MM.1S (cell line): ENCODE measurements around the gene TOX2.

Source experiments
- EZH2 ChIP-seq: fragments of 300-600 bp; sonication (generic); optimal IDR thresholded peaks from 2 replicates; pipeline ENCODE3; 2017; ENCODE audit warnings: low read depth, mild to moderate bottlenecking, antibody characterized with exemption, low read length, mixed read lengths
- EZH2phosphoT487 ChIP-seq: fragments of 300-600 bp; sonication (generic); IDR thresholded peaks from 2 replicates; pipeline ENCODE4 v1.6.1; 2018; ENCODE audit warnings: antibody characterized with exemption, low read length
- TF ChIP-seq, protein P1 (sequence below): fragments of 300-600 bp; sonication (generic); IDR thresholded peaks from 2 replicates; pipeline ENCODE4 v1.5.1; 2016; ENCODE audit warnings: antibody characterized with exemption, low read length, mixed read lengths

DNA sequence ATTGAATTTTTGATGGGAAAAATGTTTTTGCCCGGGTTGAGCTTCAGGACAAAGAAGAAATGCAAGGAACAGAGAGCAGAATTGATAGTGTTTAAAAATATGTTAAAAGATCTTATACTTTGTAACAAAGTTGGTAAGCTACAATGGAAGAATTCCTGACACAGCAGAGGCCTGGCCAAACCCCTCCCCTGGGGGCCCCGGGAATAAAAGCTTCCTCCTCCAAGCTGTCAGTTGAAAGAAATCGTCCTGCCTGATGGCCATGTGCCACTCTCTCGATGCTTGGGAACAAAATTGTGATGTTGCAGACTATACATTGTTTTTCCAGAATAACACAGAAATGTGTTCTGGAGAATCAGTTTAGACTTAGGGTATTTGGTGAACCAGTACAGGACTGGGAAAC is 14.2 kb upstream of the TOX2 start:
- TF ChIP-seq EZH2phosphoT487 (no peak), EZH2 (no peak)
- TF ChIP-seq, protein P1, sequence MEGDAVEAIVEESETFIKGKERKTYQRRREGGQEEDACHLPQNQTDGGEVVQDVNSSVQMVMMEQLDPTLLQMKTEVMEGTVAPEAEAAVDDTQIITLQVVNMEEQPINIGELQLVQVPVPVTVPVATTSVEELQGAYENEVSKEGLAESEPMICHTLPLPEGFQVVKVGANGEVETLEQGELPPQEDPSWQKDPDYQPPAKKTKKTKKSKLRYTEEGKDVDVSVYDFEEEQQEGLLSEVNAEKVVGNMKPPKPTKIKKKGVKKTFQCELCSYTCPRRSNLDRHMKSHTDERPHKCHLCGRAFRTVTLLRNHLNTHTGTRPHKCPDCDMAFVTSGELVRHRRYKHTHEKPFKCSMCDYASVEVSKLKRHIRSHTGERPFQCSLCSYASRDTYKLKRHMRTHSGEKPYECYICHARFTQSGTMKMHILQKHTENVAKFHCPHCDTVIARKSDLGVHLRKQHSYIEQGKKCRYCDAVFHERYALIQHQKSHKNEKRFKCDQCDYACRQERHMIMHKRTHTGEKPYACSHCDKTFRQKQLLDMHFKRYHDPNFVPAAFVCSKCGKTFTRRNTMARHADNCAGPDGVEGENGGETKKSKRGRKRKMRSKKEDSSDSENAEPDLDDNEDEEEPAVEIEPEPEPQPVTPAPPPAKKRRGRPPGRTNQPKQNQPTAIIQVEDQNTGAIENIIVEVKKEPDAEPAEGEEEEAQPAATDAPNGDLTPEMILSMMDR = no peak
